A549 treated with AZD2906 at 1 μM for 4 hours (cell line): ENCODE measurements around the gene HSF4. TPM values are rescaled to one million over a fixed set of nuclear protein-coding genes. Genes with fewer than 3 reads are reported as not detected.

Source experiments
- total RNA-seq: library from RNA; stranded (reverse); fragments of 200-300 nt; extraction: Qiagen RNA extraction; gene quantifications from 5 replicates; pipeline ENCODE4 v1.2.3, GENCODE V29; 2022

HSF4 gene
- total RNA-seq = 8.5 to 17.5 TPM (median 14.0 TPM) in 5 replicates

DNA sequence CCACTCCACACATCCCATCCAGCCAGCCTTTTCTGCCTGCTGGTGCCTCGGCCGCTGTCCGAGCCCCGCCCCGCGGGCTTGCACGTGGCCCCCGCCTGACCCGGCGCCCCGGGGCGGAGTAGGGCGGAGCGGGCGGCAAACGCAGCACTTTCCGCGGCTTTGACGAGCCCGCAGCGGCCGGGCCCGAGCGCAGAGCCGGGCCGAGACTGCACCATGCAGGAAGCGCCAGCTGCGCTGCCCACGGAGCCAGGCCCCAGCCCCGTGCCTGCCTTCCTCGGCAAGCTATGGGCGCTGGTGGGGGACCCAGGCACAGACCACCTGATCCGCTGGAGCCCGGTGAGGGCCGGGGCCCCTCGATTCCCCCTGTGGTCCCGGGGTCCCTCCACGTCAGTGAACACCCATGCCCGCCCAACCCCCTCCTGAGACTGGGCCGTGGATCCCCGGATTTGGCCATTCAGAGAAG, at the start of gene HSF4:
TSS of gene HSF4 (plus strand) at position 147 of the 463 bp plus-strand sequence. CDS start at position 214, 67 bp downstream.

GRCh38 chr16:67150833-67151396, 13.6 kb upstream of the HSF4 start, which contains the start of gene B3GNT9:
TSS of gene B3GNT9 (minus strand) at chr16:67150998. CDS start at chr16:67150485, 513 bp downstream.

DNA sequence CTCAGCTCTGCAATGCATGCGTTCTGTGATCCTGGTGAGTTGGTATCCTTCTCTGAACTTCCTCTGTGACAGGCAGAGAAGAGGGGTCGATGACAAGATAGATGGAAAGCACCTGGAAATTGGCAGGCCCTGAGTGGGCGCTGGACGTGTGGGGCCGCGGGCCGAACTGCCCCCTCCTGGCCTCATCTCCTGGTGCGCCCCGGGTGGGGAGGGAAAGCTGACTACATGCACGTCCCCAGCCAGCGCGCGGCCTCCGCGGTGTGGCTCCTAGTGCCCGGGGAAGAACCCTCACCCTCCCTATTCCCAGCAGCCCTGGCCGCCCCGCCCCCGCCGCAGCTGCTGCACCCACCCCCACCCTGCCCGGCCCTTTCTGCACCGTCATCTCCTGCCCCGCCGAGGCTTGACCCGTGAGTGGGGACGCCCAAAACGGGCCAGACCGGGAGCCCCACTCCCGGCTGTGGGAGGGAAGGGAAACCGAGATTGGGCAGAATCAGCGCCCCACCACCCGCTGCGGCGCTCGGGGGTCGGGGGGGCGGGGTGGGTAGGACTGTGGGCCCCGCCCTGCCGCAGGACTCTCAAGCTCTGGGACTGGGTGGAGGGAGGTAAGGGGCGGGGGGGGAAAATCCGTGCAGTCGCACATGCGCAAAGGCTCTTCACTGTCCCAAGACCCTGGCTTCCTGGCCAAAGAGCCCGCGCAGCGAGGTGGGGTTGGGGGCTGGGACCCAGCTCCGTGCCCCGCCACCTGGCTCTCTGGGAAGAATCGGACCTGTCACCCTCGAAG, 5.8 kb downstream of the HSF4 start, which contains the start of gene NOL3:
TSS of gene NOL3 (plus strand) at position 371 of the 781 bp plus-strand sequence.

GRCh38 chr16:67183627-67184452, 19.3 kb downstream of the HSF4 start, which contains the start of gene MATCAP1:
TSS of gene MATCAP1 (minus strand) at chr16:67183963. CDS start at chr16:67180610, 3,353 bp downstream.

GRCh38 chr16:67190041-67190440, 25.5 kb downstream of the HSF4 start, which contains the start of gene EXOC3L1:
TSS of gene EXOC3L1 (minus strand) at chr16:67190136. CDS start at chr16:67189676, 460 bp downstream.

GRCh38 chr16:67191995-67192681, 27.6 kb downstream of the HSF4 start, which contains the start of gene E2F4:
TSS of gene E2F4 (plus strand) at chr16:67192155. CDS start at chr16:67192228, 73 bp downstream.

GRCh38 chr16:67199011-67199807, 34.7 kb downstream of the HSF4 start, which contains the start of gene ELMO3:
TSS of gene ELMO3 (plus strand) at chr16:67199131. CDS start at chr16:67199327, 196 bp downstream.

Other genes starting within 250 kb of the HSF4 start
- 7.0 to 10.5 TPM (median 9.9 TPM) in 5 replicates for gene CDH16, start 245.9 kb upstream of the HSF4 start, total RNA-seq
- 53.2 to 85.6 TPM (median 74.1 TPM) in 5 replicates for gene RRAD, start 239.2 kb upstream of the HSF4 start, total RNA-seq
- 146 to 198 TPM (median 194 TPM) in 5 replicates for gene CIAO2B, start 230.3 kb upstream of the HSF4 start, total RNA-seq
- 35.8 to 37.3 TPM (median 36.7 TPM) in 5 replicates for gene CES2, start 229.2 kb upstream of the HSF4 start, total RNA-seq
- gene CES3, start 203.5 kb upstream of the HSF4 start, total RNA-seq = 2.1 to 2.9 TPM (median 2.4 TPM) in 5 replicates
- gene CES4A, start 176.2 kb upstream of the HSF4 start, total RNA-seq = 2.9 to 4.9 TPM (median 4.0 TPM) in 5 replicates
- 53.5 to 68.5 TPM (median 55.2 TPM) in 5 replicates for gene CBFB, start 135.6 kb upstream of the HSF4 start, total RNA-seq
- 23.9 to 26.8 TPM (median 25.0 TPM) in 5 replicates for gene PHAF1, start 54.8 kb upstream of the HSF4 start, total RNA-seq
- gene B3GNT9, start 13.7 kb upstream of the HSF4 start, total RNA-seq = 7.2 to 10.2 TPM (median 9.8 TPM) in 5 replicates
- 15.1 to 22.4 TPM (median 21.6 TPM) in 5 replicates for gene TRADD, start 4.8 kb upstream of the HSF4 start, total RNA-seq
- 7.6 to 9.9 TPM (median 8.5 TPM) in 5 replicates for gene FBXL8, start 4.8 kb upstream of the HSF4 start, total RNA-seq
- gene NOL3, start 5.8 kb downstream of the HSF4 start, total RNA-seq = 87.9 to 116 TPM (median 113 TPM) in 5 replicates
- 5.2 to 9.2 TPM (median 6.3 TPM) in 5 replicates for gene MATCAP1, start 19.2 kb downstream of the HSF4 start, total RNA-seq
- 0.03 to 0.20 TPM (median 0.16 TPM) in 4 of 5 replicates, not detected in the other for gene EXOC3L1, start 25.4 kb downstream of the HSF4 start, total RNA-seq
- gene E2F4, start 27.4 kb downstream of the HSF4 start, total RNA-seq = 85.7 to 108 TPM (median 104 TPM) in 5 replicates
- gene ELMO3, start 34.4 kb downstream of the HSF4 start, total RNA-seq = 0.80 to 1.7 TPM (median 1.5 TPM) in 5 replicates
- gene TMEM208, start 62.4 kb downstream of the HSF4 start, total RNA-seq = 86.6 to 99.5 TPM (median 95.4 TPM) in 5 replicates
- gene FHOD1, start 82.7 kb downstream of the HSF4 start, total RNA-seq = 35.1 to 58.4 TPM (median 51.7 TPM) in 5 replicates
- 1.0 to 1.8 TPM (median 1.4 TPM) in 5 replicates for gene SLC9A5, start 84.2 kb downstream of the HSF4 start, total RNA-seq
- 12.1 to 14.0 TPM (median 13.6 TPM) in 5 replicates for gene PLEKHG4, start 114.8 kb downstream of the HSF4 start, total RNA-seq
- 0.09 to 0.34 TPM (median 0.19 TPM) in 5 replicates for gene KCTD19, start 162.0 kb downstream of the HSF4 start, total RNA-seq
- gene LRRC36, start 162.1 kb downstream of the HSF4 start, total RNA-seq = 0.06 to 0.08 TPM (median 0.07 TPM) in 4 of 5 replicates, not detected in the other
- 8.4 to 16.1 TPM (median 13.5 TPM) in 5 replicates for gene TPPP3, start 228.8 kb downstream of the HSF4 start, total RNA-seq